RPMI7951 (cell line): ENCODE data around the gene KREMEN1. TPM values are rescaled to one million over a fixed set of nuclear protein-coding genes. Genes with fewer than 3 reads are reported as not detected.
A peak's percentile ranks its signal among the peaks of the same experiment; 100 is the strongest.

Experiments
- DNase-seq: peaks from one replicate; pipeline ENCODE4 v3.0.0-alpha.2; 2012; ENCODE audit warnings: low read depth
- total RNA-seq: library from RNA; depleted of rRNA; stranded (reverse); fragments of >200 nt; shearing (Covaris generic); gene quantifications from 2 replicates; pipeline ENCODE4 v1.2.3, GENCODE V29; 2014

Gene KREMEN1
- total RNA-seq, 1 experiment from 2014 or later: 6.1 TPM

- no peak for DNase-seq
These were observed 78.5 kb downstream of the KREMEN1 start for GRCh38 chr22:29151316-29151715.

DNA sequence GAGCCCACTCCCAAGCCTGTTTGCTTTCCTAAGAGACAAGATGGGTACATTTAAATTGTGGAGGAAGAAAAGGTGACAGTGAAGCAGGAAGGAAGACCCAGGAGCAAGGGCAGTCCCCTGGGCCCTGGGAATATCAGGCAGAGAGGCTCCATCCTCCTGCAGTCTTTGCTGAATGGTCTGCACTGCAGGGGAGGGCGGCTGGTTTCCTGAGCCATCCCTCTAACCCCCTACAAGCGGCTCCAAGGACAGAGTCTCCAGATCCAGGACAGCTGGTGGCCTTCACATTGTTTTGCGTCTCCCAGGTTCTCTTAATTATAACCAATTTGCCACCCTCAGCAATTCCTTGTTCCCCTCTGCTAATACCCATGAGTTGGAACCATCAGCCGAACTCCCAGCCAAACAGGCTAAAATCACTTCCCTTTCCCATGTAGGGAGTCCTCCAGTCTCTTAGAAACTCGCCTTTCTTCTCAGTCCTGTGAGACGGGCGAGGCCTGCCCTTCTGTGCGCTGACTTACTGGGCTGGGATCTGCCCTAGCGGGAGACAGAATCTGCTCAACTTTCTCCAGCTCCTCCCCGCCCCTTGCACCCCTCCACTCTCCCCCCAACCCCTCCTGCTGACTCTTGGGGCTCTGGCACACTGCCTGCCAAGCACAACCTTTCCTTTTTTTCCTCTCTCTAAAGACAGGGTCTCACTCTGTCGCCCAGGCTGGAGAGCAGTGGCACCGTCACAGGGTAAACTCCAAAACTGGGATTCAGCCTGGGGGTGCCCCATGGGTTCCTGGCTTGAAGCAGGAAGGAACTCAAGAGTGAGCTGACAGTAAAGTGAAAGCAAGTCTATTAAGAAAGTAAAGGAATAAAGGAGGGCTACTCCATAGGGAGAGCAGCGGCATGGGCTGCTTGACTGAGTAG is 79.5 kb downstream of the KREMEN1 start:
- DNase-seq: peak; percentile 54

GRCh38 chr22:29152954-29153719 is 80.3 kb downstream of the KREMEN1 start:
- DNase-seq: peak; percentile 54

GRCh38 chr22:29154364-29155048 is 81.7 kb downstream of the KREMEN1 start:
- DNase-seq: peak; percentile 44

DNA sequence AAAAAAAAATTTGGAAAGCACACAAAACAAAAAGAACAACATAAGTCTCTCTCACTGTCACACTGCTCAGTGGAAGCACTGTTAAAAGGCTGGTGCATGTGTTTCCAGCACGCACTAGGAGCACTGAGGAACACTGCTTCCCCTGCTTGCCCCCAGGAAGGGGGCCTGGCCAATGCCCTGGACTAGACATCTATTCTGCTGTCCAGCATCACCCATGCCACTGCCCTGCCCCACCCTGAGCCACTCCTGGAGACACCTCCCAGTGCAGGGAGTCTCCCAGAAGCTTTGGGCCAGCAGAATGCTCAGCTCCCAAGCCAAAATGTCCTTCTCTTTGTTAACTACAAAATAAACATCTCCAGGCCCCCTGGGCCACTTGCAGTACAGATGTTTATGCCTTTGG is 83.1 kb downstream of the KREMEN1 start:
- DNase-seq: no peak

GRCh38 chr22:29156507-29156906 is 83.7 kb downstream of the KREMEN1 start:
- DNase-seq: no peak

DNA sequence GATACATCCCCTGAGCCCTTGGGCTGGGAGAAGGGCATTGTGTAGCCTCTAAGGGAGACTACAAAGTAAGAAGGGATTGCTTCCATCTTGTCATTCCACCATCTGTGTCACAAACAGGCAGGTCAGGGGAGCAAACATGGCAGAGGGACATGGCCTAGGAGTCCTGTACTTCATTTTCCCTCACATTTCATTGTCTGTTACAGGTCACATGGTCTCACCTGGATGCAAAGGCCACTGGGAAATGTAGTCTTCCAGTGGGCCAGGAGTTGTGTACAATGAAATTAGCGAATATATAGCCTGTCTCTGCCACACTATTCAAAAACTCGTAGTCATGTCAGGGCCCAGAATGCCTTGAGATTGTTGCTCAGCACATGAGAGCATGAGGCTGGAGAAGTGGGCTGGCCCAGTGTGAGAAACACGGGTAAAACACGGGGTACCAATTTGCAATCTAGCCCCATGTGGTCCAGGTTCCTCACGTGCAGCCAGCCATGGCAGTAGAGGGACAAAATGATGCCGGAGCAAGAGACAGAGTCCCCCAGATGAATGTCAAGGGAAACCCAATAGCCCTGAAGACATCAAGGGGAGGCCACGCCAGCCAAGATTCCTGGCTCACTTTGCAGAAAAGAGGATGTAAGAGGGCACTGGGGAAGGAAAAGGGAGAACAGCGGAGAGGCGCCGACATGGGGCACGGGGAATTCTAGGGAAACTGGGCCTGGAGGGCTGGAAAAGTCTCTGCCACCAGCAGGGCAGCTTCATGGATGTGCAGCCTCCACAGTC is 85.1 kb downstream of the KREMEN1 start:
- no peak for DNase-seq

GRCh38 chr22:29158546-29158945 is 85.7 kb downstream of the KREMEN1 start:
- peak; percentile 75 for DNase-seq

DNA sequence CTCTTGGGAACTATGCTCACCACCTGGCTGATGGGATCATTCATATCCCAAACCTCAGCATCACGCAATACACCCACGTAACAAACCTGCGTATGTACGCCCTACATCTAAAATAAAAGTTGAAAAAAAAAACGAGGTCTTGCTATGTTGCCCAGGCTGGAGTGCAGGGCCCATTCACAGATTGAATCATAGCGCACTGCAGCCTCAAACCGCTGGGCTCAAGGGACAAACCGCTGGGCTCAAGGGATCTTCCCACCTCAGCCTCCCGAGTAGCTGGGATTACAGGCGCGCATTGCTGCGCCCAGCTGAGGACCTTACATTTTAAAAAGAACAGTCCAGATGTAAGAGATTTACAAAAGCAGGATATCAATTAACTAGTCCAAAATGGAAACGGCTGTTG is 91.0 kb downstream of the KREMEN1 start:
- DNase-seq: no peak

- DNase-seq: no peak
These were observed 92.7 kb downstream of the KREMEN1 start for GRCh38 chr22:29165321-29166060.

GRCh38 chr22:29166180-29166579 is 93.3 kb downstream of the KREMEN1 start:
- no peak for DNase-seq

DNA sequence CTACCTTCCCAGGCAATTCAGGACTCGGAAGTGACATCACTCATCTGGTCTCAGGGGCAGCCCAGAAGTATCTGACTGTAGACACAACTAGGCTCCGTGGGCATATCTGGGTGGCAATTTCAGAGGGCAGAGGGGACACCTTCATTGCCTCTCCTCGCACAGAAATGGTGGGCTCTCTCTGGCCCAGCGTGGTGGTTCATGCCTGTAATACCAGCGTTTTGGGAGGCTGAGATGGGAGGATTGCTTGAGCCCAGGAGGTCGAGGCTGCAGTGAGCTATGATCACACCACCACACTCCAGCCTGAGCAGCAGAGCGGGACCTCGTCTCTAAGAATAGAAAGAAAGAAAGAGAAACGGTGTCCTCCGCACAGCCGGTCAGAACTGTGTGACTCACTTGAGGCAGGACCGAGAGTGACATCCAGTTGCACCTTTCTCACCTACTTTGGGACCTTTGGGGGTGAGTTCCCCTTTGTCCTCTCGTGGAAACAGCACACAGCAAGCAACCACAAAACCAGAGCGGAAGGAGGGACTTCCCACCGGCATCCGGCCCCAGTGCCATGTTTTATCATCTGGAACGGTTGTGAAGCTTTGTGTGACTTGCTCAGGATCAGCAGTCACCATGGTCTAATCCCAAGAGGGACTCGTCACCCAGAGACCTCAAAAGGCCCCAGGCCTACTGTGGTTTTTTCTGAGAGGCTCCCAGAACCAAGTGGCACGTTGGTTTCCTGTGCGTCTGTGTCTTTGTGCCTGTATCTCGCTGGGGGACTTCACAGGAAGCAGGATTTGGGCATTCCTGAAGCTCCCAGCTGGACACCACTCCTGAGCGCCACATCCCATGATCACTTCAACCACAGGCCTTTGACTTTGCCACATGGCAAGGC is 94.4 kb downstream of the KREMEN1 start:
- peak; percentile 93 for DNase-seq

DNA sequence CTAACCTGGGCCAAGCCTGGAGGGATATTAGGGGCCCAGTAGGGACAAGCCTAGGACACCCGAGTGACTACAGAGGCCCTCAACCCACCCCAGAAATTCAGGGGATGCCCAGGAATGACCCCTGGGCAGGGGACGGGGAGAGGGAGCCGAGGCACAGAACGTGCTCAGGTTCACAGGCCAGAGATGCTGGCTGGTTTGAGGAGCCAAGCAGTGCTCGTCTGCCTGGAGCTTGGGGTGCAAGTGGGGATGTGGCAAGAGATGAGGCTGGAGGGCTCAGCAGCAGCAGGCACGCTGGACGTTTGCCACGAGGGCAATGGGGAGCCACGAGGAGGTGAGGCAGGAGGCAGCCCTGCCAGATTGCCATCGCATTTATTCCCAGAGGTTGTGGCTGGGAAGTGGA is 98.9 kb downstream of the KREMEN1 start:
- DNase-seq: no peak

- no peak for DNase-seq
These were observed 99.4 kb downstream of the KREMEN1 start for GRCh38 chr22:29172216-29172615.

- DNase-seq: no peak
These were observed 102.5 kb downstream of the KREMEN1 start for GRCh38 chr22:29175312-29175835.

DNA sequence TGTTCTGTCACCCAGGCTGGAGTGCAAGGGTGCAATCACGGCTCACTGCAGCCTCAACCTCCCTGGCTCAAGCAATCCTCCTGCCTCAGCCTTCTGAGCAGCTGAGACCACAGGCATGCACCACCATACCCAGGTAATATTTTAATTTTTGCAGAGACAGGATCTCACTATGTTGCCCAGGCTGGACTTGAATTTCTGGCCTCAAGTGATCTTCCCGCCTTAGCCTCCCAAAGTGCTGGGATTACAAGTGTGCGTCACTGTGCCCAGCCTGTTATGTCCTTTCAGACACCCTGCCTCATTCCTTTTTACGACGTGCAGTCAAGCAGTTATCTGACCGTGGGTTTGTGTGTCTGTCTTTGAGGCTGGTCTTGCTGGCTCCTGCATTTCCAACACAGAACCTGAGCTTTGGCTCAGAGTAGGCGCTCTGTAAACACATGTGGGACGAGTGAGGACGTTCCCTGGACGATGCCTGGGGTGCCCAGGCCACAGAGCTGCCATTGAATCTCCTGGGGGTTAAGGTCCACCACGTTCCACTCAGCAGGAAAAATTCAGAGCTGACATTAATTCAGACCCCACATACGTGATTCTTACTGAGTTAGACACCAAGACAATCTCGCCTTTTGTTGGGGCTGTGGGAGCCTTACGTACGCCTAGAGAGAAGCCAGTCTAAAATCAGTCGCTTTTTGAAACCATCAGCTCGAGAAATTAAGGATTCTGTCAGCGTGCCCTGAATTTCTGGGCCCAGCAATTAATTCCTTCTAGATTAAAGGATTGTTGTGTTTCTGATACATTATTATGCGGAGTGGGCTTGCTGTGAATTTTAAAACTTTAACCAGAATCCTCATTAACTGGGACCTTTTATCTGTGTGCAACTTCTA is 111.4 kb downstream of the KREMEN1 start:
- no peak for DNase-seq

GRCh38 chr22:29184849-29185490 is 112.1 kb downstream of the KREMEN1 start:
- DNase-seq: no peak

GRCh38 chr22:29186302-29186701 is 113.5 kb downstream of the KREMEN1 start:
- no peak for DNase-seq
